SJCRH30 (cell line): ENCODE results near the gene DIP2A. TPM values are rescaled to one million over a fixed set of nuclear protein-coding genes. Genes with fewer than 3 reads are reported as not detected.

Experiments used
- DNase-seq, 2 experiments: peaks; one replicate each; pipeline ENCODE4 v3.0.0-alpha.2; 2015 to 2020
- H3K27ac ChIP-seq: fragments of 250-450 bp; sonication (Bioruptor Pico); 2 replicates; pipeline ENCODE4 v1.5.1; 2020; ENCODE audit warnings: mild to moderate bottlenecking, moderate library complexity
- H3K27me3 ChIP-seq: fragments of 250-450 bp; sonication (Bioruptor Pico); 2 replicates; pipeline ENCODE4 v1.5.1; 2020; ENCODE audit warnings: mild to moderate bottlenecking, moderate library complexity
- H3K36me3 ChIP-seq: fragments of 250-450 bp; sonication (Bioruptor Pico); 2 replicates; pipeline ENCODE4 v1.5.1; 2020; ENCODE audit warnings: mild to moderate bottlenecking, moderate library complexity
- H3K4me1 ChIP-seq: fragments of 250-450 bp; sonication (Bioruptor Pico); 2 replicates; pipeline ENCODE4 v1.5.1; 2020; ENCODE audit warnings: mild to moderate bottlenecking, moderate library complexity
- H3K4me3 ChIP-seq: fragments of 250-450 bp; sonication (Bioruptor Pico); 2 replicates; pipeline ENCODE4 v1.5.1; 2020; ENCODE audit warnings: mild to moderate bottlenecking, moderate library complexity
- H3K9me3 ChIP-seq: fragments of 250-450 bp; sonication (Bioruptor Pico); replicated peaks from 2 replicates; pipeline ENCODE4 v1.5.1; 2020; ENCODE audit warnings: mild to moderate bottlenecking, moderate library complexity
- total RNA-seq: library from RNA; depleted of rRNA; stranded (reverse); fragments of >200 nt; shearing (Covaris generic); gene quantifications from 2 replicates; pipeline ENCODE4 v1.2.3, GENCODE V29; 2014

DIP2A gene
- total RNA-seq, 1 experiment from 2014 or later, result 27.0 TPM

- no peaks in the 10 kb centered on the region for H3K4me1 ChIP-seq
- H3K27me3 ChIP-seq, result no peaks in the 10 kb centered on the region
Observed at GRCh38 chr21:46421191-46421750, 37.4 kb upstream of the DIP2A start.

DNA sequence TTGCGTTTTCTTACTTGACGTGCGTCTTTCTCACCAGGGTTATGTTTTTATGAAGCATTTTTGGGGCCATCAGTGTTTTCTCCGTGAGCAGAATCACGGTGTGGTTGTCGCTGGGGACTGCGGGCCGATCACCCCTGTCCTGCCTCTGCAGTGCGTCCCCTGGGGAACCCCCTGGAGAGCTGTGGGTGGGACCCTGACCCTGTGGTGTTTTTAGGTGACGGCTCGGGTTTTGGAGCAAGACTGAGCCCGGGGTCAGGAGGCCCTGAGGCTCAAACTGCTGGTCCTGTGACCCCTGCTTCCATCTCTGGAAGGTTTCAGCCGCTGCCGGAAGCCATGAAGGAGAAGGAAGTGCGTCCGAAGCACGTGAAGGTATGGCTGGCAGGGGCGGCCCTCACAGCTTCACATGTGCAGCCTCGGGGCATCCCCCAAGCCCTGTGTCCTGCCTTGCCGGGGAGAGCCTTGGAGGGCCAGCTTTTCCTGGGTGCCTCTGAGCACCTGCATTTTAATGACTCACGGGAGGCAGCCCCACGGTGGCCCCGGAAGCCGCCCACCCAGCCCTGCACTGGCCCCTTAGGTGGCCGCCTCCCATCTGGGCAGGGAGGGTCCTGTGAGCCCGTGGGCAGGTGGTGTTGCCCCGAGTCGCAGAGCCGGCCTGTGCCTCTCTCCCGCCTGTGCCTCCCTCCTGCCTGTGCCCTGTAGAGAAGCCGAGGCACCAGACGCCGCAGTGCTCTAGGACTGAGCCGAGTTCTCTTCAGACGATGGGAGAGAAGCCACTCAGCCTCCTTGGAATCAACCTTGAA is 36.7 kb upstream of the DIP2A start:
- H3K27ac ChIP-seq, result no peak overlapping the region
- H3K9me3 ChIP-seq, result no peaks in the 10 kb centered on the region
- H3K4me1 ChIP-seq, result no peaks in the 10 kb centered on the region
- DNase-seq, result no peak
- no peak overlapping the region for H3K4me3 ChIP-seq
- H3K27me3 ChIP-seq, result no peaks in the 10 kb centered on the region
- peaks cover 27% of the 10 kb centered on the region for H3K36me3 ChIP-seq

More at GRCh38 chr21:46421191-46421750, 37.4 kb upstream of the DIP2A start:
- Histone ChIP-seq H3K27ac (no peak overlapping the region), H3K9me3 (no peaks in the 10 kb centered on the region), H3K36me3 (peaks cover 29% of the 10 kb centered on the region), H3K4me3 (no peak overlapping the region)
- DNase-seq, result no peak

GRCh38 chr21:46422636-46423241 is 36.0 kb upstream of the DIP2A start:
- H3K27me3 ChIP-seq, result no peaks in the 10 kb centered on the region
- H3K9me3 ChIP-seq, result no peaks in the 10 kb centered on the region
- H3K27ac ChIP-seq, result no peak overlapping the region
- H3K36me3 ChIP-seq, result peaks cover 25% of the 10 kb centered on the region
- no peaks in the 10 kb centered on the region for H3K4me1 ChIP-seq
- H3K4me3 ChIP-seq, result no peak overlapping the region
- no peak for DNase-seq

- Histone ChIP-seq H3K27me3 (no peaks in the 10 kb centered on the region), H3K4me3 (no peak overlapping the region), H3K36me3 (peaks cover 27% of the 10 kb centered on the region), H3K9me3 (no peaks in the 10 kb centered on the region), H3K27ac (no peak overlapping the region), H3K4me1 (no peaks in the 10 kb centered on the region)
- no peak for DNase-seq
Observed at GRCh38 chr21:46423546-46424038, 35.1 kb upstream of the DIP2A start.

DNA sequence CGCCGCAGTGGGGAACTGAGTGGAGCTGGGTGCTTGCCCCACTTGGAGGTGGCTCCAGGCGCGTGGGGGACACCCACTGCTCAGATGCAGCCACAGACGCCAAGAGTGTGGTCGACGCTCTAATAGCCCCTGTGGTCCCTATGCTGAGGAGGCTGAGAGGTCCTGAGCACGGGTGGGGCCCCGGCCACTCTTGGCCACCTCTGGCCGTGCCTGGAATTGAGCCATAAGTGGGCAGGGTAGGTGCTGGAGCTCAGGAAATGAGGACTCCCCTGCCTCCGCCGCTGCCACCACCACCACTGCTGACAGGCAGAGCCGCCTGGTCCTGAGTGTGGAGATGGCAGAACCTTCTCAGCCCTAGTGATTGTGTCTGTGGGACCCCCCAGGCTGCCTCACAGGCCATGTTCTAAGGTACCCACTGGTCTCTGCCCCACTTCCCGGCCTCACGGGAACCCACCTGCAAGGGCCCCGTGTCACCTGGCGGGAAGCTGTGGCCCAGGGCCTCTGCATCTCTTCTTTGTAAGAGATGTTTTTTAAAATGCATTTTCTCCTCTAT is 34.6 kb upstream of the DIP2A start:
- DNase-seq, result no peak
- H3K27me3 ChIP-seq, result no peaks in the 10 kb centered on the region
- H3K4me1 ChIP-seq, result no peaks in the 10 kb centered on the region
- no peak overlapping the region for H3K27ac ChIP-seq
- peaks cover 27% of the 10 kb centered on the region for H3K36me3 ChIP-seq
- H3K4me3 ChIP-seq, result no peak overlapping the region
- no peaks in the 10 kb centered on the region for H3K9me3 ChIP-seq

DNA sequence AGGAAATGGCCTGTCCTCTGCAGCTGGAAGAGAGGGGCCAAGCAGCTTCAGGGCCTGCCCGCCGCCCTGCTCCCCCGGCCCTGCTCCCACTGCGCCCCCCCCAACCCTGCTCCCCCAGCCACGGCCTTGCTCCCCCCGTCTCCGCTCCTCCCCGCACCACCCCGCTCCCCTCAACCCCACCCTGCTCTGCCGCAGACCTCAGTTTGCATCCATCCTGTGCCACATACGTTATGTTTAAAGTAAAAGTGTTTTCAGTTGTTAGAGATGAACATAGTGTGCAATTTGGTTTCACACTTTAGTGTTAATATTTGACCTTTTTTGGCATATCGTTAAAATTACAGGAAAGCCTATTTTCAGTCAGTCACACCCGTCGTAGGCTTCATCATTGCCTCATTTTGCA is 34.1 kb upstream of the DIP2A start:
- Histone ChIP-seq H3K27ac (no peak overlapping the region), H3K36me3 (peaks cover 27% of the 10 kb centered on the region), H3K9me3 (no peaks in the 10 kb centered on the region), H3K4me3 (no peak overlapping the region), H3K27me3 (no peaks in the 10 kb centered on the region), H3K4me1 (no peaks in the 10 kb centered on the region)
- DNase-seq, result no peak

GRCh38 chr21:46425041-46425440 is 33.6 kb upstream of the DIP2A start:
- peaks cover 27% of the 10 kb centered on the region for H3K36me3 ChIP-seq
- H3K27me3 ChIP-seq, result no peaks in the 10 kb centered on the region
- DNase-seq, result no peak
- no peak overlapping the region for H3K27ac ChIP-seq
- no peak overlapping the region for H3K4me3 ChIP-seq
- H3K4me1 ChIP-seq, result no peaks in the 10 kb centered on the region
- H3K9me3 ChIP-seq, result no peaks in the 10 kb centered on the region

DNA sequence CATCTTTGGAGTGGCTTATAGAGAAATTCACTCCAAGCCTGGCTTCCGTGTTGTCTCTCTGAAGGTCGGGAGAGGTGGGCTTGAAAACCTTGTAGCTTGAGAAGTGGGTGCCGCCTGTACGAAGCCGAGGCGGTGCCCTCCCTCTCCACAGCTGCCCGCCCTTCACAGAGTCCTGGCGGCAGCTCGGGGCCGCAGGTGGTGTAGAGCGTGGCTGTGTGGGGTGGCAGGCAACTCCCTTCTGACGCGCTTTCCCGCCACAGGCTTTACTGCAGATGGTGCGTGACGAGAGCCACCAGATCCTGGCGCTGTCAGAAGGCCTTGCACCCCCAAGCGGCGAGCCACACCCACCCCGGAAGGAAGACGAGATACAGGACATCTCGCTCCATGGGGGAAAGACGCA is 33.1 kb upstream of the DIP2A start:
- no peak for DNase-seq
- peaks cover 22% of the 10 kb centered on the region for H3K36me3 ChIP-seq
- no peak overlapping the region for H3K27ac ChIP-seq
- H3K4me3 ChIP-seq, result no peak overlapping the region
- no peaks in the 10 kb centered on the region for H3K27me3 ChIP-seq
- no peaks in the 10 kb centered on the region for H3K4me1 ChIP-seq
- no peaks in the 10 kb centered on the region for H3K9me3 ChIP-seq

DNA sequence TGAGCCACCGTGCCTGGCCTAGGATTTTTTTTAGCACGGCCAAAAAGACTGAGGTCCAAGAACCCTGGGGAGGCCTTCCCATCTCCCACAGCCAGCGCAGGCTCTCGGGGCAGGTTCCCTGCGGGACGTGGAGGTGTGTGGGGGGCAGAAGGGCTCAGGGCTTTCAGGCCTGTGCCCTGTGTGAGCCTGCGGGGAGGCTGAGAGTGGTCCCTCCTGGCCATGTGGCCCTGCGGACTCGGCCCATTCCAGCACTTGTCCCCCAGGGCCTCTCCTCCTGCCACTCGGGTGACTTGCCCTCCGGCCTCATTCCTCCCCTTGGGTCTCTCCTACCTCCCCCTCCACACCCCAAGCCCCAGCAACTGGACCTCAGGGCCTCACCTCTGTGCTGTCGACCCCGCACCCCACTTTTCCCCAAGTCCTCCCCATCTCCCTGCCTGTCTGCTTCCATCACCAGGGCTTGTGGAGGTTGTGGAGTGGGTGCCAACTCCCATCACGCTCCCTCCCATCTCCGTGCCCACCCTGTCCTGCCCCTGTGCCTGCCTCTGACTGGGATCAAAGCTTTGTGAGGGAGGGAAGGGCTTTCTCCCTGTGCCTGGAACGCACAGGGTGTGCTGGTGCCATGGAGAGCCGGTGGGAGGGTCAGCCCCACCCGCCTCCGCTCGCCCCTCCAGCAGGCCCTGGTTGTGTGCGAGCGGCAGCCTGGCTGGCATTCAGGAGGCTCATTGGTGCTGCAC is 32.2 kb upstream of the DIP2A start:
- Histone ChIP-seq H3K27ac (no peak overlapping the region), H3K4me3 (no peak overlapping the region), H3K9me3 (no peaks in the 10 kb centered on the region), H3K36me3 (peaks cover 19% of the 10 kb centered on the region), H3K27me3 (no peaks in the 10 kb centered on the region), H3K4me1 (no peaks in the 10 kb centered on the region)
- DNase-seq, result no peak

GRCh38 chr21:46427516-46427915 is 31.2 kb upstream of the DIP2A start:
- DNase-seq, result no peak
- H3K9me3 ChIP-seq, result no peaks in the 10 kb centered on the region
- H3K4me1 ChIP-seq, result no peaks in the 10 kb centered on the region
- H3K36me3 ChIP-seq, result peaks cover 16% of the 10 kb centered on the region
- H3K4me3 ChIP-seq, result no peak overlapping the region
- no peak overlapping the region for H3K27ac ChIP-seq
- no peaks in the 10 kb centered on the region for H3K27me3 ChIP-seq

DNA sequence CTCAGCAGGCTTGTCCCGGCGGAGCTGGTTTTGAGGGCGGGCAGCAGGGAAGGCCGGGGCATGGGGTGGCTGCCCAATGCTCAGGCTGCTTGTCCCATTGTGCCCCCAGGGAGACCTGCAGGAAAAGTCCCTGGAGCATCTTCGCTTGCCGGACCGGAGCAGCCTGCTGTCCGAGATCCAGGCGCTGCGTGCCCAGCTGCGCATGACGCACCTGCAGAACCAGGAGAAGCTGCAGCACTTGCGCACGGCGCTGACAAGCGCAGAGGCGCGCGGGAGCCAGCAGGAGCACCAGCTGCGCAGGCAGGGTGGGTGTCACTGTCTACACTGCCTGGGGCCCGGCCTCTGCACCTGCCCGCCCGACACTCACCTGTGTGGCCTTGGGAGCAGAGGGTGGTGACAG is 30.4 kb upstream of the DIP2A start:
- DNase-seq, result no peak
- Histone ChIP-seq H3K9me3 (no peaks in the 10 kb centered on the region), H3K27ac (no peak overlapping the region), H3K4me3 (no peak overlapping the region), H3K36me3 (peaks cover 13% of the 10 kb centered on the region), H3K4me1 (no peaks in the 10 kb centered on the region), H3K27me3 (no peaks in the 10 kb centered on the region)

DNA sequence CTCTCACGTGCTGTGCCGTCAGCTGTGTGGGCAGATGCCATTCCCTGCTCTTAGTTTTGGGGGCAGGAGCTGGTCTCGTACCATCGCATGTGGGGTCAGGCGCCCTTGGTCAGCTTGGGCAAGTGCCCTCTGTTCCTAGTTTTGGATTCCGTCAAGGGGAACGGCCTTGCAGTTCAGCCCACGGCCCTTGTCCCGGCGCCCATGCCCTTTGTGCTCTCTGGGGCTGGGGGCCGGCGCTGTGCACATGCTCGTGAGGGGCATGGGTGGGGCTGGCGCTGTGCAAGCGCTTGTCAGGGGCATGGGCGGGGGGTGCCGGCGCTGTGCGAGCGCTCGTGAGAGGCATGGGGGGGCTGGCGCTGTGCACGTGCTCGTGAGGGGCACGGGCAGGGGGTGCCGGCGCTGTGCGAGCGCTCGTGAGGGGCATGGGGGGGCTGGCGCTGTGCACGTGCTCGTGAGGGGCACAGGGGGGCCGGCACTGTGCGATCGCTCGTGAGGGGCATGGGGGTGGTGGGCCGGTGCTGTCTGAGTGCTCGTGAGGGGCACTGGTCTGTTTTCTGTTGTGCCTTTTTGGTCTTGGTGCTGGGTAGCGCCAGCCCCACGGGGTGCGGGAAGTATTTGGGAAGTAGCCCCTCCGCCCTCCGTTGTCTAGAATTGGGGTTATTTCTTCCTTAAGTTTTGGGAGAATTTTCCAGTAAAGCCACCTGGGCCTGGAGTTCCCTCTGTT is 29.5 kb upstream of the DIP2A start:
- no peak for DNase-seq
- no peak overlapping the region for H3K4me3 ChIP-seq
- no peaks in the 10 kb centered on the region for H3K9me3 ChIP-seq
- no peak overlapping the region for H3K27ac ChIP-seq
- no peaks in the 10 kb centered on the region for H3K27me3 ChIP-seq
- no peaks in the 10 kb centered on the region for H3K4me1 ChIP-seq
- peaks cover 9% of the 10 kb centered on the region for H3K36me3 ChIP-seq

DNA sequence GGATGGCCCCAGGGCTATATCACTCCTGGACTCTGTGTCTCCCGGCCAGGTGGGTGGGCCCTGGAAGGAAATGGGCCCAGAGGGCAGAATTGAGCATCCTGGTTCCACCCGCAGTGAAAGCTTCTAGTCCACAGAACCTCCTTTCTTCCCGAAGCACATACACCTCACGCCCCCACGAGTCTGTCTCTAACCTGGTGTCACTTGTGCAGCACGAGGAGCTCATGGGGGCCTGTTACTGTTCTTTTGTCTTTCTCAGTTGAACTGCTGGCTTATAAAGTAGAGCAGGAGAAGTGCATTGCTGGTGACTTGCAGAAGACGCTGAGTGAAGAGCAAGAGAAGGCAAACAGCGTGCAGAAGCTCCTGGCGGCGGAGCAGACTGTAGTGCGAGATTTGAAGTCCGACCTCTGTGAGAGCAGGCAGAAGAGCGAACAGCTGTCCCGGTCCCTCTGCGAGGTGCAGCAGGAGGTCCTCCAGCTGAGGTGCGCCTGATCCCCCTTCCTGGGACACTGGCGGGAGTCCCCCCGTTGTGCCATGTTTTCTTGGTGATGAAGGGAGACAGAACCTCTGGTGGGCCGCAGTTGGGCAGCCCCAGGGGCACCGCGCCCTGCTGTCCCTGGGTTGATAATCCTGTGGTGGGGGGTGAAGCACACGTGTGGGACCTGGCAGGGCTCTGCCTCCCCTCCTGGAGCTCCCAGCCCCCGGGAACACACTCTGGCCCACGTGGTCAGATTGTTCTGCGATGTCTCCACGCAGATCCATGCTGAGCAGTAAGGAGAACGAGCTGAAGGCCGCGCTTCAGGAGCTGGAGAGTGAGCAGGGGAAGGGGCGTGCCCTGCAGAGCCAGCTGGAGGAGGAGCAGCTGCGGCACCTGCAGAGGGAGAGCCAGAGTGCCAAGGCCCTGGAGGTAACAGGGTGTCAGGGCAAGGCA is 28.7 kb upstream of the DIP2A start:
- Histone ChIP-seq H3K36me3 (peaks cover 13% of the 10 kb centered on the region), H3K9me3 (no peaks in the 10 kb centered on the region), H3K4me3 (no peak overlapping the region), H3K4me1 (no peaks in the 10 kb centered on the region), H3K27me3 (no peaks in the 10 kb centered on the region), H3K27ac (no peak overlapping the region)
- no peak for DNase-seq
